Glutamatergic neuron (in vitro differentiated cells): ENCODE measurements around the gene ZNF140. TPM values are rescaled to one million over a fixed set of nuclear protein-coding genes. Genes with fewer than 3 reads are reported as not detected.
A peak's percentile ranks its signal among the peaks of the same experiment; 100 is the strongest.

Experiments used
- DNase-seq: peaks from one replicate; pipeline ENCODE4 v3.0.0; 2022
- H3K27ac Mint-ChIP-seq: one replicate; pipeline ENCODE4 v1.8.0; 2020; ENCODE audit warnings: mild to moderate bottlenecking, mixed read lengths, inconsistent platforms; ENCODE audit not compliant: unreplicated experiment
- H3K27me3 Mint-ChIP-seq: one replicate; pipeline ENCODE4 v1.8.0; 2020; ENCODE audit warnings: mild to moderate bottlenecking, moderate library complexity, mixed read lengths, inconsistent platforms; ENCODE audit not compliant: unreplicated experiment
- H3K36me3 Mint-ChIP-seq: one replicate; pipeline ENCODE4 v1.8.0; 2020; ENCODE audit warnings: mild to moderate bottlenecking, mixed read lengths, inconsistent platforms; ENCODE audit not compliant: unreplicated experiment
- H3K4me1 Mint-ChIP-seq: one replicate; pipeline ENCODE4 v1.8.0; 2020; ENCODE audit warnings: mild to moderate bottlenecking, low read depth, mixed read lengths, inconsistent platforms; ENCODE audit not compliant: unreplicated experiment
- H3K4me3 Mint-ChIP-seq: one replicate; pipeline ENCODE4 v1.8.0; 2020; ENCODE audit warnings: mild to moderate bottlenecking, mixed read lengths, inconsistent platforms; ENCODE audit not compliant: unreplicated experiment
- H3K9me3 Mint-ChIP-seq: one replicate; pipeline ENCODE4 v1.8.0; 2020; ENCODE audit warnings: mild to moderate bottlenecking, moderate library complexity, mixed read lengths, inconsistent platforms; ENCODE audit not compliant: unreplicated experiment
- total RNA-seq: library from RNA; stranded (reverse); fragmentation: NEBNext Ultra II Directional; extraction: Animal tissue kit (Norgen Biotek cat#: 25700); gene quantifications from one replicate; pipeline ENCODE4 v1.2.1, GENCODE V29; 2021; ENCODE audit not compliant: unreplicated experiment
- TF ChIP-seq, protein P1 (sequence below): fragments of 200-600 bp; sonication (generic); IDR thresholded peaks from one replicate; pipeline ENCODE4 v1.5.0; 2021; ENCODE audit not compliant: partially characterized antibody, unreplicated experiment

ZNF140 gene
- total RNA-seq, 1 donor from 2014 or later, result 32.3 TPM

GRCh38 chr12:133057446-133057845 is 23.3 kb upstream of the ZNF140 start:
- Mint-ChIP-seq H3K36me3 (peaks cover 73% of the 10 kb centered on the region), H3K9me3 (peaks cover 58% of the 10 kb centered on the region), H3K4me3 (no peak overlapping the region), H3K27me3 (peaks cover 18% of the 10 kb centered on the region), H3K27ac (peak overlapping the region; percentile 33), H3K4me1 (no peaks in the 10 kb centered on the region)
- TF ChIP-seq, protein P1, sequence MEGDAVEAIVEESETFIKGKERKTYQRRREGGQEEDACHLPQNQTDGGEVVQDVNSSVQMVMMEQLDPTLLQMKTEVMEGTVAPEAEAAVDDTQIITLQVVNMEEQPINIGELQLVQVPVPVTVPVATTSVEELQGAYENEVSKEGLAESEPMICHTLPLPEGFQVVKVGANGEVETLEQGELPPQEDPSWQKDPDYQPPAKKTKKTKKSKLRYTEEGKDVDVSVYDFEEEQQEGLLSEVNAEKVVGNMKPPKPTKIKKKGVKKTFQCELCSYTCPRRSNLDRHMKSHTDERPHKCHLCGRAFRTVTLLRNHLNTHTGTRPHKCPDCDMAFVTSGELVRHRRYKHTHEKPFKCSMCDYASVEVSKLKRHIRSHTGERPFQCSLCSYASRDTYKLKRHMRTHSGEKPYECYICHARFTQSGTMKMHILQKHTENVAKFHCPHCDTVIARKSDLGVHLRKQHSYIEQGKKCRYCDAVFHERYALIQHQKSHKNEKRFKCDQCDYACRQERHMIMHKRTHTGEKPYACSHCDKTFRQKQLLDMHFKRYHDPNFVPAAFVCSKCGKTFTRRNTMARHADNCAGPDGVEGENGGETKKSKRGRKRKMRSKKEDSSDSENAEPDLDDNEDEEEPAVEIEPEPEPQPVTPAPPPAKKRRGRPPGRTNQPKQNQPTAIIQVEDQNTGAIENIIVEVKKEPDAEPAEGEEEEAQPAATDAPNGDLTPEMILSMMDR, result no peak
- no peak for DNase-seq

DNA sequence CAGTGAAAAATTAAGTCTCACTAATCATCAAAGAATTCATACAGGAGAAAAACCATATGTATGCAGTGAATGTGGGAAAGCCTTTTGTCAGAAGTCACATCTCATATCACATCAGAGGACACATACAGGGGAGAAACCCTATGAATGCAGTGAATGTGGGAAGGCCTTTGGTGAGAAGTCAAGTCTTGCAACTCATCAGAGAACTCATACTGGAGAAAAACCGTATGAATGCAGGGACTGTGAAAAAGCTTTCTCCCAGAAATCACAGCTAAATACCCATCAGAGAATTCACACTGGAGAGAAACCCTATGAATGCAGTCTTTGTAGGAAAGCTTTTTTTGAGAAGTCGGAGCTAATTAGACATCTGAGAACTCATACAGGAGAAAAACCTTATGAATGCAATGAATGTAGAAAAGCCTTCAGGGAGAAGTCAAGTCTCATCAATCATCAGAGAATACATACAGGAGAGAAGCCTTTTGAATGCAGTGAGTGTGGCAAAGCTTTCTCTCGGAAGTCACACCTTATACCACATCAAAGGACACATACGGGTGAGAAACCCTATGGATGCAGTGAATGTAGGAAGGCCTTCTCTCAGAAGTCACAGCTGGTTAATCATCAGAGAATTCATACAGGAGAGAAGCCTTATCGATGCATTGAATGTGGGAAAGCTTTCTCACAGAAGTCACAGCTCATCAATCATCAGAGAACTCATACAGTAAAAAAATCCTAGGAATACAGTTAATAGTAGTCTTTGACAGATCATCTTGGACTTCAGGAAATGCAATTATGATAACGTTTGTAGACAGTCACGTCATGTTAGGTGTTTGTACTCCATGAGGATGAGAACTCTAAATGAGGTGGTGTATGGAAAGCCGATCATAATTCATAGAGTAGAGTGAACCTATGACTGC is 22.3 kb upstream of the ZNF140 start:
- Mint-ChIP-seq H3K36me3 (peaks cover 74% of the 10 kb centered on the region), H3K4me1 (no peaks in the 10 kb centered on the region), H3K27me3 (peaks cover 22% of the 10 kb centered on the region), H3K27ac (no peak overlapping the region), H3K9me3 (peaks cover 61% of the 10 kb centered on the region), H3K4me3 (no peak overlapping the region)
- TF ChIP-seq, protein P1, result no peak
- no peak for DNase-seq

DNA sequence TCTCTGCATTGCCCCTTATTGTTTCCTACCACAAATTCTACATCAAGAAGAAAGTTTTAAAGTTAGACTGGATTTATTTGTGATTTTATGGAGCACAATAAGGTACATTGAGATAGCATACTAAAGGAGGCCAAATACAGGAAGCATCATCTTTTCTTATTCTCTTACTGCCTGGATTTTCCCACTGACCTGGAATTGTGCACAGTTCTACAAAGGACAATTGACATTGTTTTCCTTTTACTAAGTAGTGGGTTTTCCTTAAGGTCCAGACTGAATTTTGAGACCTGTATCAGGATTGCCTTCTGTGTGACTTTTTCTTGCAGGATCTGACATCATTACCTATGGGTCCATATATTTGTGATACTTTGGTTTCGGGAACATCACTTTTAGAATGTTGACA is 18.8 kb upstream of the ZNF140 start:
- Mint-ChIP-seq H3K27ac (no peak overlapping the region), H3K4me3 (no peak overlapping the region), H3K27me3 (peaks cover 22% of the 10 kb centered on the region), H3K9me3 (peaks cover 62% of the 10 kb centered on the region), H3K36me3 (peaks cover 76% of the 10 kb centered on the region), H3K4me1 (no peaks in the 10 kb centered on the region)
- TF ChIP-seq, protein P1, result no peak
- DNase-seq, result no peak

- H3K27me3 Mint-ChIP-seq, result peaks cover 10% of the 10 kb centered on the region
- H3K27ac Mint-ChIP-seq, result no peak overlapping the region
- H3K9me3 Mint-ChIP-seq, result peaks cover 49% of the 10 kb centered on the region
- H3K4me1 Mint-ChIP-seq, result no peaks in the 10 kb centered on the region
- TF ChIP-seq, protein P1, result no peak
- no peak overlapping the region for H3K4me3 Mint-ChIP-seq
- no peak for DNase-seq
- peaks cover 61% of the 10 kb centered on the region for H3K36me3 Mint-ChIP-seq
Measured at GRCh38 chr12:133063556-133063955, 17.2 kb upstream of the ZNF140 start.

- H3K9me3 Mint-ChIP-seq, result peaks cover 15% of the 10 kb centered on the region
- H3K4me3 Mint-ChIP-seq, result no peak overlapping the region
- TF ChIP-seq, protein P1, result no peak
- H3K36me3 Mint-ChIP-seq, result peaks cover 12% of the 10 kb centered on the region
- H3K27ac Mint-ChIP-seq, result no peak overlapping the region
- no peaks in the 10 kb centered on the region for H3K27me3 Mint-ChIP-seq
- no peak for DNase-seq
- H3K4me1 Mint-ChIP-seq, result no peaks in the 10 kb centered on the region
Measured at GRCh38 chr12:133073836-133074235, 6.9 kb upstream of the ZNF140 start.
